H1 (cell line): ENCODE data around the gene GMFB. TPM values are rescaled to one million over a fixed set of nuclear protein-coding genes. Genes with fewer than 3 reads are reported as not detected.

Experiments used
- CTCF ChIA-PET: fragments of 300-600 bp; sonication (Branson Sonifier 250); formaldehyde crosslinking; loops from one replicate; lab custom pipeline; 2021; ENCODE audit not compliant: partially characterized antibody; lab: Charles Lee
- POLR2A ChIA-PET: fragments of 300-600 bp; sonication (Branson Sonifier 250); formaldehyde crosslinking; loops from one replicate; lab custom pipeline; 2021; ENCODE audit warnings: inconsistent platforms; ENCODE audit not compliant: partially characterized antibody; lab: Charles Lee
- DNase-seq, 2 experiments: peaks; one replicate each; pipeline versions ENCODE4 v3.0.0 to v3.0.0-alpha.2; 2010 to 2022; ENCODE audit warnings: low spot score in 2 of 2, low read depth in 1 of 2, mixed read lengths in 1 of 2
- FAIRE-seq: peaks from 2 replicates; lab custom pipeline; 2011; peaks lifted over from hg19 to GRCh38; lab: Jason Lieb, UNC
- H2AFZ ChIP-seq: 2 replicates; pipeline ENCODE4 v1.8.1; 2012; ENCODE audit warnings: low read length, inconsistent platforms
- H2AK5ac ChIP-seq: 2 replicates; pipeline ENCODE4 v1.6.1; 2013; ENCODE audit warnings: low read depth, low read length
- H2BK120ac ChIP-seq: replicated peaks from 2 replicates; pipeline ENCODE3; 2013; ENCODE audit warnings: low read depth, low read length, inconsistent platforms
- H2BK12ac ChIP-seq: 2 replicates; pipeline ENCODE4 v1.6.1; 2013; ENCODE audit warnings: low read depth, low read length
- H2BK15ac ChIP-seq: 2 replicates; pipeline ENCODE4 v1.6.1; 2013; ENCODE audit warnings: low read length
- H2BK20ac ChIP-seq: 2 replicates; pipeline ENCODE4 v1.6.1; 2013; ENCODE audit warnings: low read length
- H2BK5ac ChIP-seq: 2 replicates; pipeline ENCODE4 v1.6.1; 2013; ENCODE audit warnings: low read depth, low read length
- H3K14ac ChIP-seq: 2 replicates; pipeline ENCODE4 v1.6.1; 2013; ENCODE audit warnings: inconsistent platforms; ENCODE audit not compliant: insufficient read length
- H3K18ac ChIP-seq: 2 replicates; pipeline ENCODE4 v1.6.1; 2013; ENCODE audit warnings: low read length; ENCODE audit errors: extremely low read depth
- H3K23ac ChIP-seq: 2 replicates; pipeline ENCODE4 v1.6.1; 2013; ENCODE audit warnings: inconsistent platforms; ENCODE audit not compliant: insufficient read length
- H3K23me2 ChIP-seq: 2 replicates; pipeline ENCODE4 v1.6.1; 2013; ENCODE audit warnings: low read depth, low read length
- H3K27ac ChIP-seq: 2 replicates; pipeline ENCODE4 v1.6.1; 2011; ENCODE audit warnings: low read depth, low read length, inconsistent platforms
- H3K27me3 ChIP-seq, 4 experiments: replicated peaks in 1 of 4; 1 replicate in 1 of 4; 2 replicates in 3 of 4; pipeline versions ENCODE4 v1.6.1 to v1.8.1; 2011 to 2013; ENCODE audit warnings: low read length in 3 of 4, mild to moderate bottlenecking in 3 of 4, inconsistent platforms in 2 of 4, mixed read lengths in 2 of 4, moderate library complexity in 1 of 4; ENCODE audit not compliant: control insufficient read depth in 3 of 4, insufficient read depth in 3 of 4; ENCODE audit errors: extremely low read depth in 1 of 4
- H3K36me3 ChIP-seq, 4 experiments: 2 replicates each; pipeline versions ENCODE4 v1.6.1 to v1.8.1; 2011 to 2013; ENCODE audit warnings: mild to moderate bottlenecking in 4 of 4, low read length in 3 of 4, moderate library complexity in 2 of 4, control low read depth in 1 of 4, inconsistent platforms in 1 of 4; ENCODE audit not compliant: insufficient read depth in 4 of 4, control insufficient read depth in 2 of 4
- H3K4ac ChIP-seq: replicated peaks from 2 replicates; pipeline ENCODE3; 2013; ENCODE audit warnings: low read length, low read depth, mixed read lengths, inconsistent platforms; ENCODE audit not compliant: insufficient read length
- H3K4me1 ChIP-seq, 4 experiments: replicated peaks in 1 of 4; 1 replicate in 1 of 4; 2 replicates in 3 of 4; pipeline versions ENCODE4 v1.6.1 to v1.8.1; 2011 to 2013; ENCODE audit warnings: low read length in 3 of 4, inconsistent platforms in 2 of 4, mixed read lengths in 1 of 4; ENCODE audit not compliant: insufficient read depth in 4 of 4, control insufficient read depth in 3 of 4
- H3K4me2 ChIP-seq, 2 experiments: 2 replicates each; pipeline versions ENCODE4 v1.6.1 to v1.8.1; 2011 to 2013; ENCODE audit warnings: low read depth in 2 of 2, low read length in 2 of 2, control low read depth in 1 of 2, inconsistent platforms in 1 of 2, mild to moderate bottlenecking in 1 of 2; ENCODE audit not compliant: insufficient read depth in 1 of 2
- H3K4me3 ChIP-seq, 4 experiments: fragments of 200-600, 300-600 bp in 1 of 4; sonication (generic), shearing (Covaris generic), sonication (Bioruptor Twin) in 1 of 4; 2 replicates each; pipeline versions ENCODE4 v1.5.1 to v1.8.1; 2011 to 2016; ENCODE audit warnings: low read length in 4 of 4, low read depth in 3 of 4, control low read depth in 2 of 4, inconsistent platforms in 2 of 4, mild to moderate bottlenecking in 2 of 4, mixed read lengths in 1 of 4, moderate library complexity in 1 of 4; ENCODE audit not compliant: insufficient read depth in 2 of 4; ENCODE audit errors: extremely low read depth in 1 of 4
- H3K56ac ChIP-seq: replicated peaks from 2 replicates; pipeline ENCODE3; 2013; ENCODE audit warnings: low read depth, mild to moderate bottlenecking, mixed read lengths, low read length, inconsistent platforms; ENCODE audit not compliant: insufficient read length
- H3K79me1 ChIP-seq: 2 replicates; pipeline ENCODE4 v1.6.1; 2013; ENCODE audit warnings: low read depth, low read length, control low read depth
- H3K79me2 ChIP-seq, 2 experiments: 2 replicates each; pipeline versions ENCODE4 v1.6.1 to v1.8.1; 2012 to 2013; ENCODE audit warnings: low read length in 2 of 2, mild to moderate bottlenecking in 2 of 2, inconsistent platforms in 1 of 2; ENCODE audit not compliant: insufficient read depth in 2 of 2, control insufficient read depth in 1 of 2
- H3K9ac ChIP-seq, 4 experiments: replicated peaks in 1 of 4; 1 replicate in 1 of 4; 2 replicates in 3 of 4; pipeline versions ENCODE4 v1.6.1 to v1.8.1; 2011 to 2013; ENCODE audit warnings: low read depth in 3 of 4, low read length in 3 of 4, control low read depth in 2 of 4, mild to moderate bottlenecking in 2 of 4, moderate library complexity in 2 of 4, inconsistent platforms in 1 of 4; ENCODE audit errors: extremely low read depth in 1 of 4
- H3K9me3 ChIP-seq, 2 experiments: 2 replicates each; pipeline versions ENCODE4 v1.6.1 to v1.8.1; 2012 to 2013; ENCODE audit warnings: mild to moderate bottlenecking in 2 of 2, moderate library complexity in 2 of 2, control low read depth in 1 of 2, inconsistent platforms in 1 of 2, low read depth in 1 of 2, low read length in 1 of 2, mixed read lengths in 1 of 2; ENCODE audit not compliant: insufficient read depth in 2 of 2
- H4K20me1 ChIP-seq, 2 experiments: replicated peaks in 1 of 2; 2 replicates each; pipeline versions ENCODE3 to v1.8.1; 2011 to 2013; ENCODE audit warnings: inconsistent platforms in 2 of 2, low read length in 2 of 2, mild to moderate bottlenecking in 1 of 2; ENCODE audit not compliant: insufficient read depth in 2 of 2, control insufficient read depth in 1 of 2
- H4K5ac ChIP-seq: 2 replicates; pipeline ENCODE4 v1.6.1; 2013; ENCODE audit warnings: low read length, low read depth, mixed read lengths, inconsistent platforms; ENCODE audit not compliant: insufficient read length
- H4K8ac ChIP-seq: 2 replicates; pipeline ENCODE4 v1.8.0; 2013; ENCODE audit warnings: mild to moderate bottlenecking, moderate library complexity, low read length, inconsistent platforms; ENCODE audit not compliant: insufficient read depth; ENCODE audit errors: extremely low read depth
- H4K91ac ChIP-seq: replicated peaks from 2 replicates; pipeline ENCODE3; 2013; ENCODE audit warnings: low read length, mixed read lengths, inconsistent platforms; ENCODE audit not compliant: insufficient read length
- ATF3 ChIP-seq: IDR thresholded peaks from 2 replicates; pipeline ENCODE4 v1.6.1; 2011; ENCODE audit warnings: low read depth, mild to moderate bottlenecking, low read length; ENCODE audit not compliant: insufficient read depth
- BACH1 ChIP-seq: IDR thresholded peaks from 2 replicates; pipeline ENCODE4 v1.6.1; 2012; ENCODE audit warnings: low read length, improper control_type of control experiment
- EP300 ChIP-seq, 2 experiments: IDR thresholded peaks; 1 replicate in 1 of 2; 2 replicates in 1 of 2; pipeline ENCODE4 v1.6.1; 2011 to 2012; ENCODE audit warnings: low read depth in 2 of 2, low read length in 2 of 2, mild to moderate bottlenecking in 2 of 2, borderline replicate concordance in 1 of 2, inconsistent platforms in 1 of 2, moderate library complexity in 1 of 2
- RXRA ChIP-seq: IDR thresholded peaks from 2 replicates; pipeline ENCODE4 v1.6.1; 2011; ENCODE audit warnings: low read depth, mild to moderate bottlenecking, low read length, moderate library complexity; ENCODE audit not compliant: insufficient read depth
- SIRT6 ChIP-seq: IDR thresholded peaks from one replicate; pipeline ENCODE4 v1.7.1; 2012; ENCODE audit warnings: low read length, inconsistent platforms
- SP1 ChIP-seq: IDR thresholded peaks from 2 replicates; pipeline ENCODE4 v1.6.1; 2011; ENCODE audit warnings: low read depth, low read length
- TAF7 ChIP-seq: optimal IDR thresholded peaks from 2 replicates; pipeline ENCODE3; 2011; ENCODE audit warnings: low read depth, mild to moderate bottlenecking, inconsistent platforms, low read length, moderate library complexity, borderline replicate concordance
- TEAD4 ChIP-seq: IDR thresholded peaks from 2 replicates; pipeline ENCODE4 v1.6.1; 2012; ENCODE audit warnings: low read depth, low read length, inconsistent platforms, mixed read lengths
- WGBS, 2 experiments: shearing (Covaris generic) in 1 of 2; methylation state at CpG; one replicate each; pipeline versions ENCODE4 v1.1.6 to v1.1.7; 2013 to 2015; ENCODE audit warnings: low lambda C conversion rate in 2 of 2, mixed read lengths in 2 of 2, inconsistent platforms in 1 of 2, low coverage in 1 of 2, missing lambda C conversion rate in 1 of 2; ENCODE audit not compliant: insufficient replicate concordance in 2 of 2, insufficient coverage in 1 of 2, insufficient read length in 1 of 2; ENCODE audit errors: extremely low coverage in 1 of 2, missing lambda C conversion rate in 1 of 2; 5-methylcytosine and 5-hydroxymethylcytosine counted together
- polyA plus RNA-seq, 7 experiments: library from polyadenylated mRNA; depleted of rRNA in 3 of 7; stranded (reverse) in 5 of 7; unstranded in 2 of 7; fragments of >200 nt in 5 of 7; fragments of 200-250 nt in 2 of 7; gene quantifications; 1 replicate in 5 of 7; 2 replicates in 1 of 7; 4 replicates in 1 of 7; pipeline versions ENCODE4 v1.2.1 to v1.2.3, GENCODE V29; 2011 to 2013; ENCODE audit warnings: missing spikeins in 2 of 7, mixed read lengths in 2 of 7
- total RNA-seq: library from RNA; stranded (reverse); fragmentation: NEBNext Ultra II Directional; extraction: Animal tissue kit (Norgen Biotek cat#: 25700); gene quantifications from 2 replicates; pipeline ENCODE4 v1.2.1, GENCODE V29; 2021
- TF ChIP-seq, protein P1 (sequence below): IDR thresholded peaks from 2 replicates; pipeline ENCODE4 v1.6.1; 2012; ENCODE audit warnings: inconsistent platforms
- TF ChIP-seq, protein P2 (sequence below): IDR thresholded peaks from 2 replicates; pipeline ENCODE4 v1.6.1; 2011; ENCODE audit warnings: low read length, improper control_type of control experiment

Gene GMFB
- total and polyA plus RNA-seq, 2 of the 8 experiments (the other 6 are each of a cell fraction or from before 2014, with no cell fraction given): 17.9 to 77.3 TPM

DNA sequence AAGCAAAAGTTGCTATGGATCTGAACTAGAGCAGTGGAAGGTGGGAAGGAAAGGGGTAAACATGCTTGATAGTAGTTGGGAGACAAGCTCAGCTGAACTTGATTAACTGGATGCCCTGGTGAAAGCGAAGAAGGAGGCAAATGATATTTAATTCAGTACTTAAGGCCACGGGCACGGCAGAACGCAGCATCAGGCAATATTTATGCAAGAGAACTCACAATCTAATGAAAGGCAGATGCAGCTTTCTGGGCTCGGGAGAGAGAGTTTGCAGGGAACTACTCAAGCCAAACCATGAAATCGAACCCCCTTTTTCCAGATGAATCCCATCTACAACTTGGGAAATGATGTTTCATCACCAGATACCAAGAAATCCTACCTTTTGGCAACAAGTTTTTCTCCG is 44.1 kb downstream of the GMFB start:
- Histone ChIP-seq H3K79me1 (no peaks in the 10 kb centered on the region), H4K8ac (no peak overlapping the region), H2AK5ac (no peak overlapping the region), H2BK12ac (no peak overlapping the region), H3K27ac (no peak overlapping the region), H3K27me3 (no peaks in the 10 kb centered on the region), H3K23me2 (no peaks in the 10 kb centered on the region; the same call in 1 of the 2 replicates), H2BK120ac (no peak overlapping the region), H3K23ac (no peak overlapping the region), H3K14ac (no peak overlapping the region), H2BK5ac (no peak overlapping the region), H2AFZ (peak overlapping the region; percentile 70; the same call in 1 of the 2 replicates), H3K36me3 (no peaks in the 10 kb centered on the region), H3K4ac (no peak overlapping the region), H3K9ac (no peak overlapping the region), H4K5ac (no peak overlapping the region), H3K4me2 (no peak overlapping the region), H3K79me2 (peaks cover 5 to 10% of the 10 kb centered on the region in 2 experiments; a peak in 3 of 4 replicates), H4K20me1 (no peaks in the 10 kb centered on the region), H3K9me3 (no peaks in the 10 kb centered on the region), H2BK20ac (no peak overlapping the region), H3K18ac (no peak overlapping the region), H3K56ac (no peak overlapping the region), H4K91ac (no peak overlapping the region), H2BK15ac (0 out of 2 replicates have a peak overlapping the region, but pooled peaks have one; percentile 16), H3K4me3 (no peak overlapping the region), H3K4me1 (no peaks in the 10 kb centered on the region)
- no peak for DNase-seq
- ChIA-PET CTCF (interaction anchor here (0.5 to 3.2 kb wide), 8 partner anchors 10 to 215 kb away, joined by 3 to 9 read pairs (median 4); partner anchors contain the start of gene GMFB), POLR2A (no interaction called here)
- FAIRE-seq: no peak
- WGBS, 2 experiments: 92% methylated on average over 7 of the region's 7 CpGs; no CpG with 5 or more reads in 1 of the 2 experiments
- TF ChIP-seq BACH1: no peak
- TF ChIP-seq, protein P1, sequence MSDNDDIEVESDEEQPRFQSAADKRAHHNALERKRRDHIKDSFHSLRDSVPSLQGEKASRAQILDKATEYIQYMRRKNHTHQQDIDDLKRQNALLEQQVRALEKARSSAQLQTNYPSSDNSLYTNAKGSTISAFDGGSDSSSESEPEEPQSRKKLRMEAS: no peak
- TF ChIP-seq SP1: no peak
- no peak for TF ChIP-seq TAF7
- no peak for TF ChIP-seq RXRA
- TF ChIP-seq ATF3: no peak
- no peak for TF ChIP-seq SIRT6
- TF ChIP-seq EP300 (IDR thresholded peaks at IDR 0.05; ENCODE audit: borderline replicate concordance in 1 of 2, low read depth in 2 of 2, low read length in 2 of 2): no peak
- TF ChIP-seq, protein P2, sequence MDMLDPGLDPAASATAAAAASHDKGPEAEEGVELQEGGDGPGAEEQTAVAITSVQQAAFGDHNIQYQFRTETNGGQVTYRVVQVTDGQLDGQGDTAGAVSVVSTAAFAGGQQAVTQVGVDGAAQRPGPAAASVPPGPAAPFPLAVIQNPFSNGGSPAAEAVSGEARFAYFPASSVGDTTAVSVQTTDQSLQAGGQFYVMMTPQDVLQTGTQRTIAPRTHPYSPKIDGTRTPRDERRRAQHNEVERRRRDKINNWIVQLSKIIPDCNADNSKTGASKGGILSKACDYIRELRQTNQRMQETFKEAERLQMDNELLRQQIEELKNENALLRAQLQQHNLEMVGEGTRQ: no peak
- TF ChIP-seq TEAD4: no peak
